ENCODE data around the gene NCCRP1. TPM values are rescaled to one million over a fixed set of nuclear protein-coding genes. Genes with fewer than 3 reads are reported as not detected.
"Not testable (repeated sequence)": the region's sequence is repeated elsewhere in the genome, so short reads cannot be mapped to it uniquely, and the experiment has no call there.

NCCRP1 gene
- total RNA-seq, 1 experiment from 2014 or later, result not detected

DNA sequence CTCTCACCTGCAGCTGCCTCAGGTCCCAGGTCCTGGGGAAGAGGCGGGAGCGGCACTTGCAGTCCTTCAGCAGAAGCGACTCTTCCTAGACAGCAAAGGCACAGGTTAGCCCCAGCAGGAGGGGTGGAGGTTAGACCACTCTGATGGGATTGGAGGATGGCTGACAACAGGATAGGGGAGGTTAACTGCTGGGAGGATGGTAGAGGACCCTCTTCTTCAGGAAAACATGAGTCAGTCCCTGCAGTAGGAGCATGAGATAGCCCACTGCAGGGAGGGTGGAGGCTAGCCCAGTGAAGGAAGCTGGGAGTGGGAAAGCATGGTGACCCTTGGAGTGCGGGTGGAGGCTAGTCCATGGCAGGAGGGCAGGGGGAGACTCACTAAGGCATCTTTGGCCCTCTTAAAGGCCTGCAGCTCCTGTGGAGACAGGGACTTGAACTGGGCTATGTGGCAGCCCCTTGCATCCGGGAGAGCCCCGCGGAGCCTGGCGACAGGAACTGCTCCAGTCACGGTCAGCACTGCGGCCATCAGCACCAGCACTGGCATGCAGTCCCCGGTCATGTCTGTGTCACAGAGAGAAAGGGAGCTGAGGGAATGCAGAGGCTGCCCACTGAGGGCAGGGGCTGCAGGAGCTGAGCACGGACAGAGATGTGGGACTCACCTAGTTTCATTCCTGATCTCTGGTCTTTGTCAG, 47.8 kb downstream of the NCCRP1 start, which contains the start of gene IFNL3:
TSS of gene IFNL3 (minus strand) at position 597 of the 691 bp plus-strand sequence. CDS start at position 558, 39 bp downstream.
- H3K4me3 ChIP-seq; H3K36me3 ChIP-seq; H3K9me3 ChIP-seq (replicated peaks); H3K27ac ChIP-seq; H3K4me1 ChIP-seq (replicated peaks); DNase-seq (ENCODE audit: low read depth in 1 of 2, low spot score in 2 of 2): not testable (repeated sequence)
- peaks cover 31% of the 10 kb centered on the region for H3K27me3 ChIP-seq (replicated peaks)

DNA sequence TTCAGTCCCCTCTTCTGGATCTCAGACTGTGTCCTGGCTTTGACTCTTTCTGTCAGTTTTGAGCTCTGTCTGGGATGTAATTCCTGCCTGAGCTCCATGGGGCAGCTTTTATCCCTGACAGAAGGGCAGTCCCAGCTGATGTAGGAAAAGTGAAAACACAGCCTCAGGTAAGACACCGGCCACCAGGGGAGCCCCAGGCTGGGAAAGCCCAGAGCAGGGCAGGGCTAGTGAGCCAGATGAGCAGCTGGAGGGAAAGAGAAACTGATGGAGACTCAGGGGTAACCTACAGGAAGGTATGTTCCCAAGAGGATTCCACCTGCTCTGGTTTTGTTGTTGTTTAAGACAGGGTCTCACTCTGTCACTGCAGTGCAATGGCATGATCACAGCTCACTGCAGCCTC, 48.4 kb downstream of the NCCRP1 start:
- H3K4me1 ChIP-seq (replicated peaks); H3K9me3 ChIP-seq (replicated peaks); H3K36me3 ChIP-seq; DNase-seq (ENCODE audit: low read depth in 1 of 2, low spot score in 2 of 2); H3K4me3 ChIP-seq; H3K27ac ChIP-seq: not testable (repeated sequence)
- peaks cover 34% of the 10 kb centered on the region for H3K27me3 ChIP-seq (replicated peaks)

DNA sequence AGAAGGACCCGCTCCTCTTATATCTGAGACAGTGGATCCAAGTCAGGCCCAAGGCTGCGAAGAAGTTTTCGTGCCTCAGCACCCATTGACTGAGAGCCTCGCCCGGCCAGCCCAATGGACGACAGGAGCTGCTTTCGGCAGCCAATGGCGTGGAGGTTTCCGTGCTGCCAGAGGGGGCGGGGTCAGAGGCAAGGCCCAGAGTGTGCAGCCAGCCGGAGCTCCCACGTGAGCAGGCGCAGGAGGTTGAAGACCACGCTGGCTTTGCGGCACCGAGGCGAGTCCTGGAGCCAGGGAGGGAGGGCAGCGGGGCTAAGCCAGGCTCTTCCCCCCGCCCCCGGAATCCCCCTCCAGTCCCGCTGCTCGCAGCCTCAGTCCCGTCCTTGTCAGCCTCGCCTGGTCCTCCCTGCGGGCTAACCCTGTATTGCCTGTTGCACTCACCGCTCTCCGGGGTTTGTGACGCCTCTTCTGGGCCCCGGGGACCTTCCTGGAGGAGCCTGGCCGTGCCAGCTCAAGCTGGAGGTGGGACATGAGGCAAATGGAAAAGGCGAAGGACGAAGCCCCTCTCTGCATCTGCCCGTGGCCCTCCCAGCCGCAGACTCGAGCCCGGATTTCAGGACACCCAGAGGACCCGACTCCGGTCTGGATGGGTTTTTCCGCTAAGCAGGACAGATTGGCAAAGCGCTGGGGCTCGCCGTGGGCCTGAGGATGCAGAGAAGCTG, 50.3 kb downstream of the NCCRP1 start:
- no peak for DNase-seq (ENCODE audit: low read depth in 1 of 2, low spot score in 2 of 2)
- H3K9me3 ChIP-seq (replicated peaks), result no peaks in the 10 kb centered on the region
- H3K36me3 ChIP-seq, result no peaks in the 10 kb centered on the region
- H3K4me1 ChIP-seq (replicated peaks), result no peaks in the 10 kb centered on the region
- no peak overlapping the region for H3K4me3 ChIP-seq
- no peak overlapping the region for H3K27ac ChIP-seq
- H3K27me3 ChIP-seq (replicated peaks), result peaks cover 44% of the 10 kb centered on the region

DNA sequence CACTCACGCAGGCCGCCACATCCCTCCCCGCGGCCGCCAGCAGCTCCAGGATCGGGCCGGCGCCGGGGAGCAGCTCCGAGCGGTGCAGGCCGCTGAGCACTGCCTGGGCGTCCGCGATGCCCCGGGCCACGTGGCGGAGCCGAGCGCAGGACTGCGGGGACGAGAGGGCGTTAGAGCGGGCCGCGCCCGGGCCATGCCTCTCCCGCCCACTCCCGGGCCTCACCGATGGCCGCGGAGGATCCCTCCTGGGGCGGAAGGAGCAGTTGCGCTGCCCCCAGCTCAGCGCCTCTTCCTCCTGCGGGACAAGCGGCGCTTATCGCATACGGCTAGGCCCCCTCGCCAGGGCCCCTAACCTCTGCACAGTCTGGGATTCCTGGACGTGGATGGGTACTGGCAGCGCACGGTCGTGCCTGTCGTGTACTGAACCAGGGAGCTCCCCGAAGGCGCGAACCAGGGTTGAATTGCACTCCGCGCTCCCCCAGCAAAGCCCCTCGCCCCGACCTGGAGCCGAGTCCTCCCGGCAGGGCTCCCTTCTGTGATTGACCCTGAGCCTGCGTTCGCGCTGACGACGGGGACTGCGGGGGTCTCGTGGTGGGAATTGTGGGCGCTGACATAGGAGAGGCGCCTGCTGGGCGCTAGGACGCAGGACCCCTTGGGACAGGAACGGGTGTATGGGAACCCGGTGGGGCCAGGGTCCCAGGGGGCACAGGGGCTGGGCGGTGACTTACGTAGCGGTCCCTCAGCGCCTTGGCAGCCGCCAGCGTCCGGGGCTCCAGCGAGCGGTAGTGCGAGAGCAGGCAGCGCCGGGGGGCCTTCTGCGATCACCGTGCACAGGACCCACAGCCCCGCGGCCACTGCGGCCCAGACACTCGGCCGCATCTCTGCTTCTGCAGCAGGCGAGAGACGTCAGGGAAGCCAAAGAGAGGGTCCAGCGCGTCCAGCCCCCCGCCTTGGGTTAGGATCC, 51.2 kb downstream of the NCCRP1 start:
- no peak for DNase-seq (ENCODE audit: low read depth in 1 of 2, low spot score in 2 of 2)
- H3K4me1 ChIP-seq (replicated peaks), result no peaks in the 10 kb centered on the region
- peaks cover 53% of the 10 kb centered on the region for H3K27me3 ChIP-seq (replicated peaks)
- no peak overlapping the region for H3K4me3 ChIP-seq
- H3K9me3 ChIP-seq (replicated peaks), result no peaks in the 10 kb centered on the region
- no peak overlapping the region for H3K27ac ChIP-seq
- no peaks in the 10 kb centered on the region for H3K36me3 ChIP-seq

DNA sequence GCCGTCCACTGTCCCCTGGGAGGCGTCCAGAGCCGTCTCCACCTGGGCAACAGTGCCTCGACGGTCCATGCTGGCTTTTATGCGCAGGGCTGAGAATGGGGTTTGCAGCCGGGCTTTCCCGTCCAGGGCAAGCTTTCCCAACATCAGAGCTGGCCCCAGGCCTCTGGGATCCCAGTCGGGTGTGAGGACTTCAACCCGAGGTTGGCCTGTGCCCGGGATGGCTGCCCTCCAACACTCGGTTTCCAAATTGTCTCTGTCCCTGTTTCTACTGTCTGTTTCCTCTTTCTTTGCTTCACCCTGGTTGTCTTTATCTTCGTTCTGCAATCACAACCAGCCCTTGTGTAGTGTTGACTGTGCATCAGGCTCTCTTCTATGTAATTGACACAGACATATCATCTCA, 52.0 kb downstream of the NCCRP1 start, which contains the start of gene IFNL4:
TSS of gene IFNL4 (minus strand) at position 51 of the 400 bp plus-strand sequence.
- no peak within 1 kb of the TSS for H3K27ac ChIP-seq
- no peak within 1 kb of the TSS for H3K4me3 ChIP-seq
- peaks cover 53% of the 10 kb centered on the region for H3K27me3 ChIP-seq (replicated peaks)
- no peaks in the 10 kb centered on the region for H3K9me3 ChIP-seq (replicated peaks)
- H3K4me1 ChIP-seq (replicated peaks), result no peaks in the 10 kb centered on the region
- H3K36me3 ChIP-seq, result no peaks in the 10 kb centered on the region
- no peak for DNase-seq (ENCODE audit: low read depth in 1 of 2, low spot score in 2 of 2)

DNA sequence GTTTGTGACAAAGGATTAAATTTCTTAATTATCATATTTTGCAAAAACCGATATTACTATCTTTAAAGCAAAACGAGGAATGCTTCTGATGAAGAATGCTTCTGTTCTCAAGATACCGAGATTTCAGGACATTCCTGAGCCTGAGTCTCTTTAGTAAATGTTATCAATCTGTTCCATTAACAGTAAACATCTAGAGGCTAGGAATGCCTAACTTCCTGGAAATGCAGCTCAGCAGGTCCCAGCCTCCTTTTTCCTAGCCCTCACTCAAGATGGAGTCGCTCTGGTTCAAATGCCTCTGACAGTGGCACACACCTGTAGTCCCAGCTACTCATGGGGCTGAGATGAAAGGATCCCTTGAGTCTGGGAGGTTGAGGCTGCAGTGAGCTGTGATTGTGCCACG, 54.3 kb downstream of the NCCRP1 start:
- Histone ChIP-seq H3K9me3 (replicated peaks) (no peaks in the 10 kb centered on the region), H3K4me3 (no peak overlapping the region), H3K27ac (no peak overlapping the region), H3K36me3 (no peaks in the 10 kb centered on the region), H3K27me3 (replicated peaks) (peaks cover 70% of the 10 kb centered on the region), H3K4me1 (replicated peaks) (no peaks in the 10 kb centered on the region)
- no peak for DNase-seq (ENCODE audit: low read depth in 1 of 2, low spot score in 2 of 2)

Other genes starting within 250 kb of the NCCRP1 start
- 3.9 and 21.0 TPM in 2 replicates for gene FBXO17, start 221.2 kb upstream of the NCCRP1 start, total RNA-seq (2014; rRNA removed; shearing (Covaris generic))
- gene FBXO27, start 164.4 kb upstream of the NCCRP1 start, total RNA-seq (2014; rRNA removed; shearing (Covaris generic)), result 1.5 TPM in 1 of 2 replicates, not detected in the other
- not detected in 2 replicates for gene ACP7, start 112.6 kb upstream of the NCCRP1 start, total RNA-seq (2014; rRNA removed; shearing (Covaris generic))
- gene PAK4, start 71.2 kb upstream of the NCCRP1 start, total RNA-seq (2014; rRNA removed; shearing (Covaris generic)), result 7.2 TPM in 2 replicates
- not detected in 2 replicates for gene SYCN, start 7.3 kb downstream of the NCCRP1 start, total RNA-seq (2014; rRNA removed; shearing (Covaris generic))
- gene IFNL3, start 48.0 kb downstream of the NCCRP1 start, total RNA-seq (2014; rRNA removed; shearing (Covaris generic)), result not detected in 2 replicates
- not detected in 2 replicates for gene IFNL4, start 51.9 kb downstream of the NCCRP1 start, total RNA-seq (2014; rRNA removed; shearing (Covaris generic))
- not detected in 2 replicates for gene IFNL2, start 71.4 kb downstream of the NCCRP1 start, total RNA-seq (2014; rRNA removed; shearing (Covaris generic))
- gene IFNL1, start 99.4 kb downstream of the NCCRP1 start, total RNA-seq (2014; rRNA removed; shearing (Covaris generic)), result not detected in 2 replicates
- gene LRFN1, start 123.9 kb downstream of the NCCRP1 start, total RNA-seq (2014; rRNA removed; shearing (Covaris generic)), result not detected in 2 replicates
- 1.4 TPM in 1 of 2 replicates, not detected in the other for gene GMFG, start 139.1 kb downstream of the NCCRP1 start, total RNA-seq (2014; rRNA removed; shearing (Covaris generic))
- gene SAMD4B, start 145.5 kb downstream of the NCCRP1 start, total RNA-seq (2014; rRNA removed; shearing (Covaris generic)), result 48.5 and 49.7 TPM in 2 replicates
- gene PAF1, start 194.1 kb downstream of the NCCRP1 start, total RNA-seq (2014; rRNA removed; shearing (Covaris generic)), result 55.2 and 61.6 TPM in 2 replicates
- gene MED29, start 194.4 kb downstream of the NCCRP1 start, total RNA-seq (2014; rRNA removed; shearing (Covaris generic)), result 24.3 and 38.9 TPM in 2 replicates
- gene ZFP36, start 209.9 kb downstream of the NCCRP1 start, total RNA-seq (2014; rRNA removed; shearing (Covaris generic)), result 2.0 and 4.3 TPM in 2 replicates
- 8.6 and 17.9 TPM in 2 replicates for gene PLEKHG2, start 215.7 kb downstream of the NCCRP1 start, total RNA-seq (2014; rRNA removed; shearing (Covaris generic))
- gene RPS16, start 239.0 kb downstream of the NCCRP1 start, total RNA-seq (2014; rRNA removed; shearing (Covaris generic)), result 54.0 and 69.4 TPM in 2 replicates
- 89.0 and 100 TPM in 2 replicates for gene SUPT5H, start 248.6 kb downstream of the NCCRP1 start, total RNA-seq (2014; rRNA removed; shearing (Covaris generic))

Measured in SJSA1 (cell line).